Glutamatergic neuron (in vitro differentiated cells): ENCODE results near the gene RBM26. TPM values are rescaled to one million over a fixed set of nuclear protein-coding genes. Genes with fewer than 3 reads are reported as not detected.

Source experiments
- DNase-seq: peaks from one replicate; pipeline ENCODE4 v3.0.0; 2022
- H3K27ac Mint-ChIP-seq: one replicate; pipeline ENCODE4 v1.8.0; 2020; ENCODE audit warnings: mild to moderate bottlenecking, mixed read lengths, inconsistent platforms; ENCODE audit not compliant: unreplicated experiment
- H3K27me3 Mint-ChIP-seq: one replicate; pipeline ENCODE4 v1.8.0; 2020; ENCODE audit warnings: mild to moderate bottlenecking, moderate library complexity, mixed read lengths, inconsistent platforms; ENCODE audit not compliant: unreplicated experiment
- H3K36me3 Mint-ChIP-seq: one replicate; pipeline ENCODE4 v1.8.0; 2020; ENCODE audit warnings: mild to moderate bottlenecking, mixed read lengths, inconsistent platforms; ENCODE audit not compliant: unreplicated experiment
- H3K4me1 Mint-ChIP-seq: one replicate; pipeline ENCODE4 v1.8.0; 2020; ENCODE audit warnings: mild to moderate bottlenecking, low read depth, mixed read lengths, inconsistent platforms; ENCODE audit not compliant: unreplicated experiment
- H3K4me3 Mint-ChIP-seq: one replicate; pipeline ENCODE4 v1.8.0; 2020; ENCODE audit warnings: mild to moderate bottlenecking, mixed read lengths, inconsistent platforms; ENCODE audit not compliant: unreplicated experiment
- H3K9me3 Mint-ChIP-seq: one replicate; pipeline ENCODE4 v1.8.0; 2020; ENCODE audit warnings: mild to moderate bottlenecking, moderate library complexity, mixed read lengths, inconsistent platforms; ENCODE audit not compliant: unreplicated experiment
- total RNA-seq: library from RNA; stranded (reverse); fragmentation: NEBNext Ultra II Directional; extraction: Animal tissue kit (Norgen Biotek cat#: 25700); gene quantifications from one replicate; pipeline ENCODE4 v1.2.1, GENCODE V29; 2021; ENCODE audit not compliant: unreplicated experiment
- TF ChIP-seq, protein P1 (sequence below): fragments of 200-600 bp; sonication (generic); IDR thresholded peaks from one replicate; pipeline ENCODE4 v1.5.0; 2021; ENCODE audit not compliant: partially characterized antibody, unreplicated experiment

RBM26 gene
- total RNA-seq, 1 donor from 2014 or later: 51.4 TPM

DNA sequence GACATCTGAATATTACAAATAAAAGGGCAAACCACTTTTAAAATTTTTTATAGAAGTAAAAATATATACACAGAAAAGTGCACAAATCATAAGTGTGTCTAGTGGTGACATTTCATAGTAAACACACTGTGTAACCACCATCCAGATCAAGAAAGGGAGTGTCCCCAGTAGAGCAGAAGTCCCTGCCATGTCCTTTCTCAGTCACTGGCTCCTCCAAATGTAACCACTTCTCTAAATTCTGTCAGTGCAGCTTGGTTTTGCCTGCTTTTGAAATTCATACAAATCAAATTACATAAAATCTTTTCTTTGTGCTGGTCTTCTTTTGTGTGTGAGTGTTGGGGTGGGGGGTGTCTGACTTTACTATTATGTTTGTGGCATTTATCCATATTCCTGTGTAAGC, 116.5 kb downstream of the RBM26 start:
- H3K36me3 Mint-ChIP-seq: no peaks in the 10 kb centered on the region
- DNase-seq: no peak
- peaks cover 2% of the 10 kb centered on the region for H3K9me3 Mint-ChIP-seq
- H3K4me3 Mint-ChIP-seq: no peak overlapping the region
- peaks cover 3% of the 10 kb centered on the region for H3K27me3 Mint-ChIP-seq
- no peak overlapping the region for H3K27ac Mint-ChIP-seq
- TF ChIP-seq, protein P1, sequence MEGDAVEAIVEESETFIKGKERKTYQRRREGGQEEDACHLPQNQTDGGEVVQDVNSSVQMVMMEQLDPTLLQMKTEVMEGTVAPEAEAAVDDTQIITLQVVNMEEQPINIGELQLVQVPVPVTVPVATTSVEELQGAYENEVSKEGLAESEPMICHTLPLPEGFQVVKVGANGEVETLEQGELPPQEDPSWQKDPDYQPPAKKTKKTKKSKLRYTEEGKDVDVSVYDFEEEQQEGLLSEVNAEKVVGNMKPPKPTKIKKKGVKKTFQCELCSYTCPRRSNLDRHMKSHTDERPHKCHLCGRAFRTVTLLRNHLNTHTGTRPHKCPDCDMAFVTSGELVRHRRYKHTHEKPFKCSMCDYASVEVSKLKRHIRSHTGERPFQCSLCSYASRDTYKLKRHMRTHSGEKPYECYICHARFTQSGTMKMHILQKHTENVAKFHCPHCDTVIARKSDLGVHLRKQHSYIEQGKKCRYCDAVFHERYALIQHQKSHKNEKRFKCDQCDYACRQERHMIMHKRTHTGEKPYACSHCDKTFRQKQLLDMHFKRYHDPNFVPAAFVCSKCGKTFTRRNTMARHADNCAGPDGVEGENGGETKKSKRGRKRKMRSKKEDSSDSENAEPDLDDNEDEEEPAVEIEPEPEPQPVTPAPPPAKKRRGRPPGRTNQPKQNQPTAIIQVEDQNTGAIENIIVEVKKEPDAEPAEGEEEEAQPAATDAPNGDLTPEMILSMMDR: no peak
- peaks cover 18% of the 10 kb centered on the region for H3K4me1 Mint-ChIP-seq

DNA sequence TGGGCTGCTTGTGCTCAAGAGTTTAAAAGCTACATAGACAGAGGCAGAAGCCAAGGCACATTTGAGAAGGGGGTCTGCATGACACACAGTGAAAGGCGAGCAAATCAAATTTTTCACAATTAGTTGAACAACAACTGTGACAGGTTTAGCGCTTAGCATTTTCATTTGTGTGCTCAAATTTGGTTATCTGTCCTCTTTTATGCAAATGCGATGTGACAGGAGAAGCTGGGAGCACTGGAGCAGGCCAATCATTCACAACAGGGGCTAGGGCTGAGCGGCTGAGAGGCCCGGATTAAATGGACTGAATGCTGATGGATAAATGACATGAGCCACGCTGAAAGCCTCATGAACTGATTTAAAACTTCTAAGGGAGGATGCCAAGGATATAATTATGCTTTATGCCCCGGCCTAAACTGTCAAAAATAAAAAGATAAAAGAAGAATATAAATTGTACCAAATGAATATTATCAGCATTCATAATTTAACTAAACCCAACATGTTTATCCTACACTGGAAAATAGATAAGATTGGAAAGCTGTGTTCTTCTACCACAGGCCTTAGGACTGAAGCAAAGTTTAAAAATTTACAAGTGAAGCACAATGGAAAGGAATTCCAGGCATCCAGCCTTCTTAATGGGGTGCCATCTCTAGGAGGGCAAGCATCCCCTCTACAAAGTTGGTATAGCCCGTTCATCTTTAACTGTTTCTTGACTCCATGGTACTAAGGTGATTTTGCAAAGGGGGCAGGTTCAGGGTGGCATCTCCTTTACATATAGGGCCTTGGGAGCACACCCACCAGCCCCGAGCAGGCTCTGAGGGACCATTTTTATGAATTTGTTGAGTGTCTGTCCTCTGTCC, 117.9 kb downstream of the RBM26 start:
- H3K27ac Mint-ChIP-seq: peak overlapping the region; percentile 4
- H3K4me1 Mint-ChIP-seq: peaks cover 18% of the 10 kb centered on the region
- H3K9me3 Mint-ChIP-seq: peaks cover 2% of the 10 kb centered on the region
- TF ChIP-seq, protein P1: no peak
- peaks cover 3% of the 10 kb centered on the region for H3K27me3 Mint-ChIP-seq
- peak; percentile 37 for DNase-seq
- no peaks in the 10 kb centered on the region for H3K36me3 Mint-ChIP-seq
- peak overlapping the region; percentile 17 for H3K4me3 Mint-ChIP-seq

DNA sequence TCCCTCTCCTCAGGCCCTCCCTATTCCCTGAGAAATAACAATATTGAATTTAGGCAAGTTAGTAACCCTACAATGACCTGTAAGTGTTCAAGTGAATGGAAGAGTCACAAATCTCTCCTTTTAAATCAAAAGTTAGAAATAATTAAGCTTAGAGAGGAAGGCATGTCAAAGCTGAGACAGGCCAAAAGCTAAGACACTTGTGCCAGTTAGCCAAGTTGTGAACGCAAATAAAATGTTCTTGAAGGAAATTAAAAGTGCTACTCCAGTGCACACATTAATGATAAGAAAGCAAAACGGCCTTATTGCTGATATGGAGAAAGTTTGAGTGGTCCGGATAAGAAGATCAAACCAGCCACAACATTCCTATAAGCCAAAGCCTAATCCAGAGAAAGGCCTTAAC, 120.9 kb downstream of the RBM26 start:
- H3K36me3 Mint-ChIP-seq: no peaks in the 10 kb centered on the region
- no peak overlapping the region for H3K27ac Mint-ChIP-seq
- H3K9me3 Mint-ChIP-seq: no peaks in the 10 kb centered on the region
- peaks cover 1% of the 10 kb centered on the region for H3K27me3 Mint-ChIP-seq
- no peak overlapping the region for H3K4me3 Mint-ChIP-seq
- peaks cover 13% of the 10 kb centered on the region for H3K4me1 Mint-ChIP-seq
- TF ChIP-seq, protein P1: no peak
- DNase-seq: no peak

DNA sequence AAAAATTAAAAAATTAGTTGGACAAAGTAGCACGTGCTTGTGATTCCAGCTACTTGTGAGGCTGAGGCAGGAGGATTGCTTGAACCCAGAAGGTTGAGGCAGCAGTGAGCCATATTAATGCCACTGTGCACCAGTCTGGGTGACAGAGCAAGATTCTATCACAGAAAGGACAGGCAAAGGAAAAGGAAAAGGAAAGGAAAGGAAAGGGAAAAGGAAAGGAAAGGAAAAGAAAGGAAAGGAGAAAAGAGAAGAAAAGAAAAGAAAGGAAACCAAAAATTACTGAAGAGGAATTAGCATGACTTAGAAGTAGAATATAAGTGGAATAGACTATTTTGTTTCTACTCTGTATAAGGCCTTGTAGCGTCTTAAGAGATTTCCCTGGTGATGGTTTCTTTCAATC, 122.3 kb downstream of the RBM26 start:
- no peaks in the 10 kb centered on the region for H3K36me3 Mint-ChIP-seq
- H3K27ac Mint-ChIP-seq: no peak overlapping the region
- DNase-seq: no peak
- H3K27me3 Mint-ChIP-seq: no peaks in the 10 kb centered on the region
- no peaks in the 10 kb centered on the region for H3K9me3 Mint-ChIP-seq
- H3K4me1 Mint-ChIP-seq: peaks cover 10% of the 10 kb centered on the region
- H3K4me3 Mint-ChIP-seq: no peak overlapping the region
- TF ChIP-seq, protein P1: no peak

DNA sequence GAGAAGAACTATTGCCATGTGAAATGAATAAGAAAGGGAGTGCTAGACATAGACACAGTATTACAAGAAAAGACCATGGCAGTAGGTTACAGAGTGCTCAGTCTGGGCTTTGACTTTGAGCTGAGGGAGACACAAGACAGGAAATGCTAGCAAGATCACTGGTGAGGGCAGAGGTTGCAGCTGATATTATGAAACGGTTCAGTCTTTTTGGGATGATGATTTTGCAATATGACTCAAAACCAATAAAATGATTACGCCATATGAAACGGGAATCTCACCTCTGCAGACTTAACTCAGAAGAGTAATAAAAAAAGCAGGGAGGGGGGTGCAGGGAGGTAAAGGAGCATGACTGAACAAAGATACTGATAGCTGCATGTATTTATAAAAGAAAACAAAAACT, 123.1 kb downstream of the RBM26 start:
- H3K4me1 Mint-ChIP-seq: peaks cover 6% of the 10 kb centered on the region
- H3K27ac Mint-ChIP-seq: no peak overlapping the region
- TF ChIP-seq, protein P1: no peak
- H3K36me3 Mint-ChIP-seq: no peaks in the 10 kb centered on the region
- no peak for DNase-seq
- H3K27me3 Mint-ChIP-seq: no peaks in the 10 kb centered on the region
- H3K9me3 Mint-ChIP-seq: no peaks in the 10 kb centered on the region
- H3K4me3 Mint-ChIP-seq: no peak overlapping the region
